Eye (tissue), 1 donor: ENCODE data around the gene MCOLN1.
"Not testable (repeated sequence)": the region's sequence is repeated elsewhere in the genome, so short reads cannot be mapped to it uniquely, and the experiment has no call there.

ENCODE experiments used
- DNase-seq: peaks from one replicate; pipeline ENCODE4 v3.0.0-alpha.2; 2015

MCOLN1 gene

DNA sequence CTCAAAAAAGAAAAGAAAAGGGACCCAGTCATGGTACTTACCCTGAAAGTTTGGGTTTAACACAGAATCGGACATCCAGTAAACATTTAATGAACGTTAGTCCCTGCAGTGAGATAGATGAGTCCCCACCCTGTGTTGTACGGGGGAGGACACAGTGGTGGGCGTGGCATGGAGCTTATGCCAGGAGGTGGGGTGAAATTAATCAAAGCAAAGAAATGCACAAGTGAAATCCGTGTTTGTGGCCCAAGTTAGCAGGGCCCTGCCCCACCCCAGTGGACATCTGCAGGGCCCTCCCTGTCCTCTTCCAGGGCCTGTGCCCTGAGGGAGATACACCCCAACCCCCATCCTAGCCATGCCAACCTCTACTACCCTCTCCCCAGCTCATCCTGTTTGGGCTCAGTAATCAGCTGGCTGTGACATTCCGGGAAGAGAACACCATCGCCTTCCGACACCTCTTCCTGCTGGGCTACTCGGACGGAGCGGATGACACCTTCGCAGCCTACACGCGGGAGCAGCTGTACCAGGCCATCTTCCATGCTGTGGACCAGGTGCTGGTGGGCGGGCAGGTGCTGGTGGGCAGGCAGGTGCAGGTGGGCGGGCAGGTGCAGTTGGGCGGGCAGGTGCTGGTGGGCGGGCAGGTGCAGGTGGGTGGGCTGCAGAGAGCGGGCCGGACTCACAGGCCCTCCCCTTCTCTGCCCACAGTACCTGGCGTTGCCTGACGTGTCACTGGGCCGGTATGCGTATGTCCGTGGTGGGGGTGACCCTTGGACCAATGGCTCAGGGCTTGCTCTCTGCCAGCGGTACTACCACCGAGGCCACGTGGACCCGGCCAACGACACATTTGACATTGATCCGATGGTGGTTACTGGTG, 3.9 kb downstream of the MCOLN1 start:
- DNase-seq: no peak

DNA sequence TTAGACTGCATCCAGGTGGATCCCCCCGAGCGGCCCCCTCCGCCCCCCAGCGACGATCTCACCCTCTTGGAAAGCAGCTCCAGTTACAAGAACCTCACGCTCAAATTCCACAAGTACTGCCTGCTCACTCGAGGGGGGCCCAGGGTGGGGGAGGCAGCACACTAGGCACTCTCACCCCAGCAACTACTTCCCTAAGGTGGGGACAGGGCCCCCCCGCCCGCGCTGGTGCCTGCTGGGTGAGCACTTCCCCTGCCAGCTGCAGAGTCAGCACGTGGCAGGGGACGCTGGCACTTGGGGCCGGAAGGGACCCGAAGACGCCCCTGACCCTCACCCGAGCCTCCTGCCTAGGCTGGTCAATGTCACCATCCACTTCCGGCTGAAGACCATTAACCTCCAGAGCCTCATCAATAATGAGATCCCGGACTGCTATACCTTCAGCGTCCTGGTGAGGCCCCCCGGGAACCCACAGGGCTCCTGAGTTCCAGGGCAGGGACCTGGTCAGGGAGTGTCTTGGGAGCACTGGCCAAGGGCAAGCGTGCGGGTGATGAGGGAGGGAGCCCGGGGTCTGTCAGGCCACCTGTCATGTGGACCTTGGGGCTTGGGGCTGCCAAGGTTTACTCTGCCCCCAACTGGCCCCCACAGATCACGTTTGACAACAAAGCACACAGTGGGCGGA, 5.2 kb downstream of the MCOLN1 start:
- DNase-seq: no peak

DNA sequence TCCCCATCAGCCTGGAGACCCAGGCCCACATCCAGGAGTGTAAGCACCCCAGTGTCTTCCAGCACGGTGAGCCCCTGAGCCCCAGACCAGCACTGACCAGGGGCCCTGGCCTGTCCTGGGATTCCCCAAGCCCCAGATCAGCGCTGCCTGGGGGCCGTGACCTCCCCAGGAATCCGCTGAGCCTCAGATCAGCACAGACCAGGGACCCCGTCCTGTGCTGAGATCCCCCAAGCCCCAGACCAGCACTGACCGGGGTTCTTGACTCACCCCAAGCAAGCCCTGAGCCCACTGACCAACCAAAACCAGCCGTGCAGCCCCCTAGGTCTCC, 5.7 kb downstream of the MCOLN1 start:
- DNase-seq: no peak

DNA sequence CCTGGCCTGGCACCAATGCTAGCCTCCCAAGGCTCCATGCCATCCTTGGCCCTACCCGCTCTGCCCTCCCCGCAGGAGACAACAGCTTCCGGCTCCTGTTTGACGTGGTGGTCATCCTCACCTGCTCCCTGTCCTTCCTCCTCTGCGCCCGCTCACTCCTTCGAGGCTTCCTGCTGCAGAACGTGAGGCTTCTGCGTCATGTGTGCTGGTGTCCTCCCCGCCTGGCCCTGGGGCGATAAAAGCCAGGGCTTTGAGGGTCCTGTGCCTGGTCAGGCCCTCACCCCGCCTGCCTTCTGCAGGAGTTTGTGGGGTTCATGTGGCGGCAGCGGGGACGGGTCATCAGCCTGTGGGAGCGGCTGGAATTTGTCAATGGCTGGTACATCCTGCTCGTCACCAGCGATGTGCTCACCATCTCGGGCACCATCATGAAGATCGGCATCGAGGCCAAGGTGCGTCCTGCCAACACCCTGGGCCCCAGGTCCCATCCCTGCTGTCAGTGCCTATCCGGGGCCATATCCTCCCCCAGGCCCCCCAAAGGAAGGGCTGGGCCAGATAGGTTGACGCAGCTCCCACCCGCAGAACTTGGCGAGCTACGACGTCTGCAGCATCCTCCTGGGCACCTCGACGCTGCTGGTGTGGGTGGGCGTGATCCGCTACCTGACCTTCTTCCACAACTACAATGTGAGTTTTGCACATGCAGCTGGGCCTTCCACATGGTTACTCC, 6.3 kb downstream of the MCOLN1 start:
- DNase-seq: no peak

DNA sequence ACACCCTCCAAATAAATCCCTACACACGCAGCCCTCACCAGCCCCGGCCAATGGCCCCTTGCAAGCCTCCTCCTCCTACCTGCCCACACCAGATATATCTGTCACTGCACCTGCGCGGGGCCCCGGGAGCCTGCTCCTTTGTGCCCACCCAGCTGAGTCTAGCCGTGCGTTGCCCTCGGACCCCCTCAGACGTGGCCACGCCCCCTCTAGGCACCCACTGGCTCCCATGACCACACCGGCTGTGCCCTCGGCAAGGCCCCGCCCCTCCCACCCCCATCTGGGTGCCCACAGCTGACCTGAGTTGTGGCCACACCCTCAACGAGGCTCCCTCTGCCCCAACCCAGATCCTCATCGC, 6.8 kb downstream of the MCOLN1 start:
- no peak for DNase-seq

DNA sequence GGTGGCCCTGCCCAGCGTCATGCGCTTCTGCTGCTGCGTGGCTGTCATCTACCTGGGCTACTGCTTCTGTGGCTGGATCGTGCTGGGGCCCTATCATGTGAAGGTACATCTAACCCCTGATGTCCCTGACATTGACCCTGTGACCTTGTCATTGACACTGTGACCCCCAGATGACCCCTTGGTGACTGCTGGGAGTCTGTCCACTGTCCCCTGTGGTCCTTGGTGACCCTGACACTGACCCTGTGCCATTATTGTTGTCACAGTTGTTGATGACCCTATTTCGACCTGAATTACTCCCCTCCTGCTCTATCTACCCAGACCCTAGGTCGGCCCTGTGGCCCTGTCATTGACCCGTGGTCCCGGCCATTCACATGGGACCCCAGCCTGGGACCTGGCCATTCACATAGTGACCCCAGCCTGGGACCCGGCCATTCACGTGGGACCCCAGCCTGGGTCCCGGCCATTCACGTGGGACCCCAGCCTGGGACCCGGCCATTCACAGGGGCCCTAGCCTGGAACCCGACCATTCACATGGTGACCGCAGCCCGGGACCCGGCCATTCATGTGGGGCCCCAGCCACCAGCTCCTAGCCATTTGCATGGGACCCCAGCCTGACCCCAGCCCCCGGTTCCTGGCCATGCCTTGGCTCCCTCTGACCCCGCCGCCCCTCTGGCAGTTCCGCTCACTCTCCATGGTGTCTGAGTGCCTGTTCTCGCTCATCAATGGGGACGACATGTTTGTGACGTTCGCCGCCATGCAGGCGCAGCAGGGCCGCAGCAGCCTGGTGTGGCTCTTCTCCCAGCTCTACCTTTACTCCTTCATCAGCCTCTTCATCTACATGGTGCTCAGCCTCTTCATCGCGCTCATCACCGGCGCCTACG, 7.4 kb downstream of the MCOLN1 start:
- DNase-seq: no peak

DNA sequence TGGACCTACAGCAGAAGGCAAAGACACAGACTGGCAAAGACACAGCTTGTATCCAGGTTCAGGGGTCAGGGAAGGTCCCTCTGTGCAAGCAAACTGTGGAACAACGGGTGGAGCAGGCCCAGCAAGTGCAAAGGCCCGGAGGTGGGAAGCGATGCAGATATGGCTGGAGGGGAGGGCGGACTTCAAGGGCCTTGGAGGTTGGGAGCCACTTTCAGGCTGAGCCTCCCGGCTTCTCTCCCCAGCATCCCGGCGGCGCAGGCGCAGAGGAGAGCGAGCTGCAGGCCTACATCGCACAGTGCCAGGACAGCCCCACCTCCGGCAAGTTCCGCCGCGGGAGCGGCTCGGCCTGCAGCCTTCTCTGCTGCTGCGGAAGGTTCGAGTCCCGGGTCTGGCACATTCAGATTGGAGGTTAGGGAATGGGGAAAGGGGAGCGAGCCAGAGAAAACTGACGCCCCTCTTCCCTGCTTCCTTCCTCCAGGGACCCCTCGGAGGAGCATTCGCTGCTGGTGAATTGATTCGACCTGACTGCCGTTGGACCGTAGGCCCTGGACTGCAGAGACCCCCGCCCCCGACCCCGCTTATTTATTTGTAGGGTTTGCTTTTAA, 11.0 kb downstream of the MCOLN1 start:
- DNase-seq: peak; percentile 71

DNA sequence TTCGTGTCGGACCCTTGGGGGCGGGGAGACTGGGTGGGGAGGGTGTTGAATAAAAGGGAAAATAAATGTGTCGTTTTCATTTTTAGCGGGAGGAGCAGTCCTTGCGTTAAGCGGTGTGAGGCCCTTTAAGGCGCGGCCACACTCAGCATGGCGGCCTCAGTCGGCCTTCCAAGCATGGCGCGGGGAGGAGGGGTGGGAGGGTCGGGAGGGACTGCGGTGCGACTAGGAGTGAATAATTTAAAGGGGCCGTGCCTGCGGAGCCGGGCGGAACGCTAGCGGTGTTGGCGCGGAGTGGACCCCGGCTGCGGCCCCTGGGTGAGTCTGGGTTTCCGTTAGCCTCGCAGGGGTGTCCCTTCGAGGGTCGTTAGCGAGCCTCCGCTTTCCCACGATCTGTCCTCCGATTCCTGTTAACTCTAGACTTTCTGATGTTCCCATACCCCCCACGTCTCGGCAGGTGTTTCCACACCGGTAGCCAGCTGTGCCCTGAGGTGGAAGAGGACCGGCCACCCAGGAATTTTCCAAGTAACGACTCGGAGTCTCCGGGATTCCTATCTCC, 11.6 kb downstream of the MCOLN1 start:
- peak; percentile 96 for DNase-seq

DNA sequence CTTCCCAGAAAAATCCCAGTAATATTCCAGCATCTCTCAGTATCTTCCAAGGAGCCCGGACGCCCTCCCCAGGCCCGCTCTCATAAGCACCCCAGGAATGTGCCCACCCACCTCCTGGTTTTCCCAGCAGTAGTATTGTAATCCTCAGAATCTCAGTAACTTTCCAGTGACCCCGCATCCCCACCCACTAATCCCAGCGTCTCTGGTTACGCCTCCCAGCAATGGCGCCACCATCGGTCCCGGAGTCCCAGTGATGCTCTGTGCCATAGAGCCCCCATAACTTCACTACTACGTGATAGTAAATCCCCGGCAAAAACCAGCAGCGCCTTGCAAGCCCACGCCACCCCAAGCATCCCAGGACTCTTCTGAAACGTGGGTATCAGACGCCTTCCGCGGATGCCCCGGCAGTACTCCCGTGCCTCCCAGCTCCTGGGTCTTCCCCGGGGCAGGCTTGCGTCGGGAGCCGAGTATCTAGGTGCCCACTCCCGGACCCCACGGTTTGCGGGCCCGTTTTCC, 12.2 kb downstream of the MCOLN1 start:
- peak; percentile 89 for DNase-seq

DNA sequence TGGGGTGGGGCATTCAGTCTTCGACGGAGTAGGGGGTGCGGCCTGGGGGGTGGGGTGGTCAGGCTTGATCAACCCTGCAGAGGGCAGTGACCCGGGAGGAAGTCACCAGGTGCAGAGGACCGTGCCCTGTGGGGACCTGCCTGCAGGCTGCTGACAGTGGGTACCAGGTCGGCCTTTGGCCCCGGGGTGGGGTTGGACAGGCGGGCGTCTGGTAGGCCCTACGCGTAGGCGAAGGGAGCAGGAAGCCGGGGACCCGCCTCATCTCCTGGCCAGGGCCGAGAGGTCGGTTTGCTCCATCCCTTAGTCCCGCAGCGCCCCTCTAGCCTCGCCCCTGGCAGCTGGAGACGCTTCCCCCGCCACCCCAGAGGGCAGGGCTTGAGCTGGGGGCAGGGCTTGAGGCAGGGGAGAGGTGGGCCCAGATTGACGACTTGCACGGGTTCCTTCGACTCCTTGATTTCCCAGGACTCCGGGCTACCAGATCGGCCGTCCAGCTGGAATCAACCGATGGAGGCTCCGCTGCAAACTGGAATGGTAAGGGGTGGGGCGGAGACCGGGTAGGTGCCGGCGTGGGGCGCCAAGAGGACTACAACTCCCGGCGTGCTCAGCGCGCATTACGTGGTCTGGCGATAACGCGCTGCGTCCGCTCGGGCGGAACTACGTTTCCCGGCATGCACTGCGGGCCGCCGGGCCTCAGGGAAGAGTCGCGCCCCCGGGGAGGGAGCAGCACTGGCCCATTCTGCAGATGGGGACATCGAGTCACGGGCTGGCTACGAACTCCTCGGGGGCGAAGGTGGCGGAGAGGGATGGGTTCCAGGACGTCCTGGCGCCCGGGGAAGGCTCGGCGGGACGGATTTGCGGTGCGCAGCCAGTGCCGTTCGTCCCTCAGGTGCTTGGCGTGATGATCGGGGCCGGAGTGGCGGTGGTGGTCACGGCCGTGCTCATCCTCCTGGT, 12.9 kb downstream of the MCOLN1 start, which contains the start of gene PNPLA6:
Gene PNPLA6, plus strand, starts transcription at position 671 of the 951 bp plus-strand sequence. Its CDS starts 72 bp downstream, at position 743.
- DNase-seq: peak; percentile 98

DNA sequence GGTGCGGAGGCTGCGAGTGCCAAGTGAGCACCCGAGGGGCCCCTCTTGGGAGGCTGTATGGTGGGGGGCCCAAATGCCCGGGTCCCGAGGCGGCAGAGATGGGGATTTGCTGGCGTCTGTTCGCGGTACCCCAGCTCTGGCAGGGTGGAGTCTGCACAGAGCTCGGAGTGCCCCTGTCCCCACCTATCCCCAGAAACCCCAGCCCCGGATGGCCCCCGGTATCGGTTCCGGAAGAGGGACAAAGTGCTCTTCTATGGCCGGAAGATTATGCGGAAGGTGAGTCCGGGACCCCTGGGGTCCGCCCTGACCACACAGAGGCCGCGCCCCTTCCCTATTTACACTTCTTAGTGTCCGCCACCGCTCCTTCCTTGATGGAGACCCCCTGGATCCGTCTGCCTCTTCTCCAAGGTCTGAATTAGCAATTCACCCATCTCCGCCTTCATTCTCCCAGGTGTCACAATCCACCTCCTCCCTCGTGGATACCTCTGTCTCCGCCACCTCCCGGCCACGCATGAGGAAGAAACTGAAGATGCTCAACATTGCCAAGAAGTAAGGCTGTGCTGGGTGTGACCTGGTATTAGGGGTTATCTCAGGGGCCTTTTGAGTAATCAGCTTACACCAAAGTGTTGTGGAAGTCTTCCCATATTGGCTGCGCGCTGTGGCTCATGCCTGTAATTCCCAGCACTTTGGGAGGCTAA, 13.7 kb downstream of the MCOLN1 start:
- no peak for DNase-seq

DNA sequence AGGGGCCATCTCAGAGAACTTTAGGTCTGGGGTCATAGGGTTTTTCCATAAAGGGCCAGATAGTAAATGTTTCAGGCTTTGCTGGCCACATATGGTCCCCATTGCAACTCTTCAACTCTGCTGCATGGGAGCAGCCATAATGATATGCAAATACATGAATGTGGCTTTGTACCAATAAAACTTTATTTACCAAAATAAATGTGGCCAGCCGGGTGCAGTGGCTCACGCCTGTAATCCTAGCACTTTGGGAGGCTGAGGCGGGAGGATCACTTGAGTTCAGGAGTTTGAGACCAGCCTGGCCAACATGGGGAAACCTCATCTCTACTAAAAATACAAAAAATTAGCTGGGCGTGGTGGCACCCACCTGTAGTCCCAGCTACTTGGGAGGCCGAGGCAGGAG, 16.6 kb downstream of the MCOLN1 start:
- not testable (repeated sequence) for DNase-seq

DNA sequence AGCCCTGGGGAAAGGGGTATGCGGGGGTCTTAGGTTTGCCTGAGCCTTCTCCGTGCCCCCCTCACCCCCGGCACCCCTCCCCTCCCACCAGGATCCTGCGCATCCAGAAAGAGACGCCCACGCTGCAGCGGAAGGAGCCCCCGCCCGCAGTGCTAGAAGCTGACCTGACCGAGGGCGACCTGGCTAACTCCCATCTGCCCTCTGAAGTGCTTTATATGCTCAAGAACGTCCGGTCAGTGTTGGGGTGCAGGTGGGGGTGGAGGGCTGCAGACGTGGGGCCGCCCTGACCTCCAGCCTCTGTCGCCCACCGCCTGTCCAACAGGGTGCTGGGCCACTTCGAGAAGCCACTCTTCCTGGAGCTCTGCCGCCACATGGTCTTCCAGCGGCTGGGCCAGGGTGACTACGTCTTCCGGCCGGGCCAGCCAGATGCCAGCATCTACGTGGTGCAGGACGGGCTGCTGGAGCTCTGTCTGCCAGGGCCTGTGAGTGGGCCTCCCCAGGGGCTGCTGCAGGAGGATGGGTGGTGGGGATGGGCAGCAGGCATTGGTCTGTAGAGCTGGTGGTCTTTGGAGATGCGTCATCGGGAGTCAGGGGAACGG, 17.5 kb downstream of the MCOLN1 start:
- DNase-seq: no peak

DNA sequence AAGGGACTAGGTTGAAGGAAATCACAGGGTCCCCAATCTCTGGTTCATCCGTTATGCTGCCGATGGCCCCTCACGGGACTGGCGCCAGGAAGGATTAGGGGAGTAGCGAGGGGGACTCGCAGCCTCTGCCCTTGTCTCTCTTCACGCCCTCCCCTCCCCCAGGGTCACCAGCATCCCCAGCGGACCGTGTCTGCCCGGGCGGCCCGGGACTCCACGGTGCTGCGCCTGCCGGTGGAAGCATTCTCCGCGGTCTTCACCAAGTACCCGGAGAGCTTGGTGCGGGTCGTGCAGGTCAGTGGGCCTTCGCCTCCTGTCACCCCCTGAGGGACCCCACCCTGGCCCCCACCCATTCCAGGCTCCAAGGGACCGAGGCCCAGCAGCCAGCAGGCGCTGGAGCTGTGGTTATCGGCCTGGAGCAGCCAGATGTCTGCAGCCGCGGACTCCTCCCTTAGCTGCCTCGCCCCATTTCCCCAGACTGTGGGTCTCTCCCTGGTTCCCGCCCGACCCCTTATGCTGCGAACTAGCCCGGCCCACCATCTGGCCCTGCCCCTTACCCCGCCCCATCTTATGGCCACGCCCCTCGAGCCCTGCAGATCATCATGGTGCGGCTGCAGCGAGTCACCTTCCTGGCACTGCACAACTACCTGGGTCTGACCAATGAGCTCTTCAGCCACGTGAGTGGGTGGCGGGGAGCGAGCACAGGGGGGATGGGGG, 18.5 kb downstream of the MCOLN1 start:
- peak; percentile 18 for DNase-seq

DNA sequence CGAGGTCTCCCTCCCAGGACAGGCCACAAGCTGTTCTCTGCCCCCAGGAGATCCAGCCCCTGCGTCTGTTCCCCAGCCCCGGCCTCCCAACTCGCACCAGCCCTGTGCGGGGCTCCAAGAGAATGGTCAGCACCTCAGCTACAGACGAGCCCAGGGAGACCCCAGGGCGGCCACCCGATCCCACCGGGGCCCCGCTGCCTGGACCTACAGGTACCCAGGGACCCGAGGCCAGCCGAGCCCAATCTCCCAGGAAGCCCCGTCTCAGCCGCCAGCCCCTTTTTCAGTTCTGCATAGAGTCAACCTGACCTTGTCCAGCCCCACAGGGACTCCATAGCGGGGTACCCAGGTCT, 19.0 kb downstream of the MCOLN1 start:
- DNase-seq: no peak

DNA sequence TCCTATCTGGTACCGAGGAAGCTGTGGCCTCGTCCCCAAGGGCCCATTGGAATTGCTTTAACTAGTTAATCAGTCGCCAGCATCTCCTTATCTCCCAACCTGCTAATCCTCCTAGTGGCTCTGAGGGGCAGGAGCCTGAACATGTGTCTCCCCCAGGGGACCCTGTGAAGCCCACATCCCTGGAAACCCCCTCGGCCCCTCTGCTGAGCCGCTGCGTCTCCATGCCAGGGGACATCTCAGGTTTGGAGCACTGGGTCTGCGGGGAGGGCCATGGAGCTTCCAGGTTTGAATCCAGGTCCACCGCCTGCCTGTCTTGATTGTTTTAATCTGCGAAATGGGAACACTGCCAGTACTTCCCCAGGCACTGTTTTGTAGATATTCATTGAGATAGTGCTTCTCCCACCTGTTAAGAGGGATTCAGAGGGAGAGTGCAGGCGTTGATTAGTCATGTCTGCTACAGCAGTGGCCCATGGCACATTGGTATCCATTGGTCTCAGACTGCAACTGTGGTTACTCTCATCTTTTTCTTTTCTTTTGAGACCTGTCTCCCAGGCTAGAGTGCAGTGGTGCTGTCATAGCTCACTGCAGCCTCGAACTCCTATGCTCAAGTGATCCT, 19.5 kb downstream of the MCOLN1 start:
- no peak for DNase-seq

DNA sequence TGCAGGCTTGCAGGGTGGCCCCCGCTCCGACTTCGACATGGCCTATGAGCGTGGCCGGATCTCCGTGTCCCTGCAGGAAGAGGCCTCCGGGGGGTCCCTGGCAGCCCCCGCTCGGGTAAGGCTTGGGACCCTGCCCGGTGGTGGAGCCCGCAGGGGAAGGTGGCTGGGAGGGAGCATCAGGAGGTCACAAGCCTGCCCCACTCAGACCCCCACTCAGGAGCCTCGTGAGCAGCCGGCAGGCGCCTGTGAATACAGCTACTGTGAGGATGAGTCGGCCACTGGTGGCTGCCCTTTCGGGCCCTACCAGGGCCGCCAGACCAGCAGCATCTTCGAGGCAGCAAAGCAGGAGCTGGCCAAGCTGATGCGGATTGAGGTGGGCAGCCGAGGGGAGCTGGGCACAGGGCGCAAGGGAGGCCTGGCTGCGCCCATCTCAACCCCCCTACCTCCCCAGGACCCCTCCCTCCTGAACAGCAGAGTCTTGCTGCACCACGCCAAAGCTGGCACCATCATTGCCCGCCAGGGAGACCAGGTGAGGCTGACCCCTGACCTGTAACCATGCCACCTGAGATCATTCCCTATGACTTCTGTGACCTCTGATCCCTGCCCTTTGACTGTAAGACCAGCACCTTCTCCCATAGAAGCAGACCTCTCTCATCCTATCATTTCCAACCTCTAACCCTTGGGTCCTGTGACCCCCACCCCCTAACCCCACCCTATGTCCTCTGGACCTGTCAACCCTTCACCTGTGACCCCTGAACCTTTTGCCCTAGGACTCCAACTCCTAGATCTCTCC, 20.3 kb downstream of the MCOLN1 start:
- no peak for DNase-seq

DNA sequence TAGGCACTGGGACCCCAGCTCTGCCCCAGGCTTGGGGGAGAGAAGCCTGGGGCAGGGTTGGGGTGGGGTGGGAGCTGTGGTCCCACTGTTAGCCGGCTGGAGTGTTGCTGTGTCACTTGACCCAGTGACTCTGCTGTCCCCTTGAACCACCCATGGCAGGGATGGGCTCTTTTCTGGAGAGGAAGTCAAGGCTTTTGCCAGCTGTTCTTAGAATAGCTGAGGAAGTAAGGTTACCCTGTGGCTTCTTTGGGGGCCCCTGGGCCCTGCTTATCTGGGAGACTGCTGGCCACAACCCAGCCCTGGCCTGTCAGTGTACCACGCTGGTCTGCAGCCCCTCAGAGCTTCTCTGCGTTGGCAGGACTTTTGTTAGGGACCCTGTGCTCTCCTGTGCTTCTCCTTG, 22.2 kb downstream of the MCOLN1 start:
- no peak for DNase-seq
